Ovary (tissue), 9 donors: Measurements from ENCODE around the gene HNRNPAB. TPM values are rescaled to one million over a fixed set of nuclear protein-coding genes. Genes with fewer than 3 reads are reported as not detected.

Source experiments
- DNase-seq, 5 donors: peaks; one replicate each; pipeline ENCODE4 v3.0.0-alpha.2; 2019 to 2020
- H3K27ac ChIP-seq, 2 donors: fragments of 200-600 bp; one replicate each; pipeline versions ENCODE4 v1.5.1 to v1.8.0; 2019 to 2022
- H3K27me3 ChIP-seq: fragments of 200-600 bp; one replicate; pipeline ENCODE4 v1.8.0; 2022
- H3K36me3 ChIP-seq: fragments of 200-600 bp; sonication (generic); one replicate; pipeline ENCODE4 v1.5.1; 2019
- H3K4me1 ChIP-seq: one replicate; pipeline ENCODE4 v1.8.1; 2013; ENCODE audit warnings: mild to moderate bottlenecking, moderate library complexity; ENCODE audit not compliant: insufficient read depth
- H3K4me3 ChIP-seq: fragments of 200-600 bp; sonication (generic); one replicate; pipeline ENCODE4 v1.5.1; 2017
- H3K9me3 ChIP-seq, 2 donors: fragments of 200-600 bp in 1 of 2; sonication (generic) in 1 of 2; one replicate each; pipeline versions ENCODE4 v1.5.1 to v1.8.1; 2013 to 2019; ENCODE audit warnings: mild to moderate bottlenecking in 1 of 2, moderate library complexity in 1 of 2
- EP300 ChIP-seq: sonication (generic); formaldehyde crosslinking; IDR thresholded peaks from one replicate; pipeline ENCODE4 v1.6.1; 2017; ENCODE audit warnings: antibody characterized with exemption
- POLR2A ChIP-seq: fragments of 450-650 bp; IDR thresholded peaks from one replicate; pipeline ENCODE4 v1.6.1; 2017; ENCODE audit warnings: antibody characterized with exemption, mild to moderate bottlenecking, moderate library complexity
- WGBS, 3 donors: extraction: QIAGEN DNeasy Blood & Tissue Kit in 1 of 3; methylation state at CpG; one replicate each; pipeline versions ENCODE4 v1.1.5 to v1.1.7; 2013 to 2017; 5-methylcytosine and 5-hydroxymethylcytosine counted together
- intact Hi-C, 4 donors: fragments of 100-400 bp; cut with DNase I; formaldehyde crosslinking; loops; one replicate each; pipeline versions ENCODE4 v1.11.0 to v1.15.1; 2022 to 2023
- polyA plus RNA-seq, 2 donors: library from polyadenylated mRNA; stranded (reverse); fragments of 200-250 nt in 1 of 2; fragments of 350-450 nt in 1 of 2; fragmentation: Illumina TruSeq in 1 of 2; extraction: RNeasy Lipid Tissue Mini Kit (QIAGEN cat#74804) in 1 of 2; gene quantifications; one replicate each; pipeline ENCODE4 v1.2.3, GENCODE V29; 2013 to 2014
- total RNA-seq, 7 donors: library from RNA; depleted of rRNA in 2 of 7; stranded (reverse); fragments of >200 nt in 2 of 7; fragmentation: NEBNext Ultra II Directional in 3 of 7; extraction: Animal tissue kit (Norgen Biotek cat#: 25700) in 3 of 7; gene quantifications; one replicate each; pipeline versions ENCODE4 v1.1.0 to v1.2.4, GENCODE V29; 2016 to 2023
- TF ChIP-seq, protein P1 (sequence below), 3 donors: fragments of 450-650 bp in 2 of 3; fragments of 200-600 bp in 1 of 3; IDR thresholded peaks; one replicate each; pipeline versions ENCODE4 v1.5.1 to v1.8.0; 2016 to 2022; ENCODE audit warnings: antibody characterized with exemption in 3 of 3, mild to moderate bottlenecking in 1 of 3
- donor health status: DM: no; HTN: no; CAD: no; lungs with moderate emphysema.
- donor health status: DM: no; HTN: no; CAD: no.
- donor health status: Bipolar disorder and iron deficiency.
- donor health status: DM: yes; HTN: yes; CAD: no.
- donor health status: DM: no; HTN: no; CAD: no.
- donor health status: DM: yes; HTN: yes; CAD: no.

HNRNPAB gene
- total and polyA plus RNA-seq, 9 donors = 42.0 to 132 (median 102) TPM

DNA sequence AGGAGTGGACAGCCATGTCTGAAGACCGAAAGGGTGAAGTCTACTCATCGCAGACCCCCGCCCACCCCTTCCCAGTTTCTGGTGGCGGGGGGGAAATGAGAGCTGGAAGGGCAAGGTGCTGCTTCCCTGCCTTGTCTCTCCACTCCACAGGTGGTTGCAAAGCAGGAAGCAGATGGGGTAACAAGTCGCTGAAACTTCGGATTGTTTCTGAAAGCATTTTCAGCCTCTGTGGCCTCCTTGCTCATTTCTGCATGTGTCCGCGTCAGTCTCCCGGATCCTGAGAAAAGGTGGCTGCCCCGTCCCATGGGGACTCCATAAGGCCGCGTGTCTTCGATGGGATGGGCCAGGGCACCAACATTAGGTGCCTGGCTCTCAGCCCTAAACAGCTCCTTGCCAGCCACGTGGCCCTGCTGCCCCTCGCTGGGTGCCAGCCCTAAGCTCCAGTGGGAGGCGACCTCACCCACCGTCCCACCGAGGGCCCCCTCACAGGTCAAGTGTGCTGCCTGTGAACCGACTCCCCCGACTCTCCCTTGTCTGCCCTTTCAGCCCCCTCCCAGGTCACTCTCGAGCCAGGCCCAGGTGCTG lies 27.3 kb downstream of the HNRNPAB start:
- no peak for DNase-seq
- H3K9me3 ChIP-seq = no peaks in the 10 kb centered on the region
- intact Hi-C loops = no loop called here
- H3K4me1 ChIP-seq = peaks cover 10% of the 10 kb centered on the region
- 17 to 23% (median 22%) methylated on average over 21 of the region's 21 CpGs for WGBS, 3 donors
- H3K27me3 ChIP-seq = no peaks in the 10 kb centered on the region
- peak overlapping the region; percentile 94 to 98 for H3K27ac ChIP-seq
- H3K36me3 ChIP-seq = no peaks in the 10 kb centered on the region
- TF ChIP-seq EP300 (no peak), POLR2A (no peak)
- TF ChIP-seq, protein P1, sequence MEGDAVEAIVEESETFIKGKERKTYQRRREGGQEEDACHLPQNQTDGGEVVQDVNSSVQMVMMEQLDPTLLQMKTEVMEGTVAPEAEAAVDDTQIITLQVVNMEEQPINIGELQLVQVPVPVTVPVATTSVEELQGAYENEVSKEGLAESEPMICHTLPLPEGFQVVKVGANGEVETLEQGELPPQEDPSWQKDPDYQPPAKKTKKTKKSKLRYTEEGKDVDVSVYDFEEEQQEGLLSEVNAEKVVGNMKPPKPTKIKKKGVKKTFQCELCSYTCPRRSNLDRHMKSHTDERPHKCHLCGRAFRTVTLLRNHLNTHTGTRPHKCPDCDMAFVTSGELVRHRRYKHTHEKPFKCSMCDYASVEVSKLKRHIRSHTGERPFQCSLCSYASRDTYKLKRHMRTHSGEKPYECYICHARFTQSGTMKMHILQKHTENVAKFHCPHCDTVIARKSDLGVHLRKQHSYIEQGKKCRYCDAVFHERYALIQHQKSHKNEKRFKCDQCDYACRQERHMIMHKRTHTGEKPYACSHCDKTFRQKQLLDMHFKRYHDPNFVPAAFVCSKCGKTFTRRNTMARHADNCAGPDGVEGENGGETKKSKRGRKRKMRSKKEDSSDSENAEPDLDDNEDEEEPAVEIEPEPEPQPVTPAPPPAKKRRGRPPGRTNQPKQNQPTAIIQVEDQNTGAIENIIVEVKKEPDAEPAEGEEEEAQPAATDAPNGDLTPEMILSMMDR (IDR thresholded peaks at IDR 0.05) = no peak
- peak overlapping the region; percentile 68 for H3K4me3 ChIP-seq

DNA sequence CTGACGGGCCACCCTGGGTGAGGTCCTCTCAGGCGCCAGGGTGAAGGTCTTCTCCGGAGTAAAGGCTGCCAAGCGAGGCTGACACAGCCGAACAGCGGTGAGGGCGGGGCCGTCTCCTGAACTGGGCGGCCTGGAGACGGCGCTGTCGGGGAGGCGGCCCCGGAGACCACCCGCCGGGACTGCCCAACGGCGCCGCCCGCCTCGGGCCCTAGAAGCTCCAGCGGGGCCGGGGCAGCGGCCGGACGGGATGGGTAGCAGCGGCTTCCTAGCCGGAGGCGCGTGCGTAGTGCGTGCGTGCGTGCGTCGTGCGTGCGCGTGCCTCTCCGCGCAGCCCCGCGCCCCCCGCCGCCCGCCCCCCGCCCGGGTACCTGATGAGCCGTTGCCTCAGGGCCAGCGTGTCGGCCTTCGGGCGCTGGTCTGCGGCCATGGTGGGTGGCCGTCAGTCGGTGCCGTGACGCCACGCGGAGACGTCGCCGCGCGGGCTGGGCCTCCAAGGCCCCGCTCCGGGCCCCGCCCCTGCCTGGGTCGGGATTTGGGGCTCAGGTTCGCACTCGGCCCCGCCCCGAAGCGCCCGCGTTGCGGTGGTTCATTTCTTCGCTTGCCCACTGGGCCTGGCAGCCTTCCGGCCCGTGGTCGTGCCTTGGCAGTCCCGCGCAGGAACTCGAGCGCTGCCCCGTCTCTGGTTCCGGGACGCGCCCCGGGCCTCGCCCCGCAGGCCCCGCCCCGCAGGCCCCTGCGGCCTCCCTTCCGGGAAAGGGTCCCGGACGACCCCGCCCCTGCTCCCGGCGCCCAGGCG lies 28.0 kb downstream of the HNRNPAB start, which contains the start of gene PHYKPL:
PHYKPL (minus strand) TSS at position 679 of the 796 bp plus-strand sequence; CDS start at position 427, 252 bp downstream.
- intact Hi-C loops = no loop called here
- peak; percentile 35 for TF ChIP-seq POLR2A
- no peak for TF ChIP-seq EP300
- TF ChIP-seq, protein P1 (IDR thresholded peaks at IDR 0.05) = no peak
- Histone ChIP-seq H3K4me3 (peak within 1 kb of the TSS; percentile 68), H3K27me3 (no peaks in the 10 kb centered on the region), H3K36me3 (no peaks in the 10 kb centered on the region), H3K4me1 (peaks cover 10% of the 10 kb centered on the region), H3K9me3 (no peaks in the 10 kb centered on the region), H3K27ac (peak within 1 kb of the TSS; percentile 94 to 98)
- 0 to 1% (median 1%) methylated on average over 69 to 102 of the region's 102 CpGs for WGBS, 3 donors
- DNase-seq = peak; percentile 69 to 86 (median 78)

DNA sequence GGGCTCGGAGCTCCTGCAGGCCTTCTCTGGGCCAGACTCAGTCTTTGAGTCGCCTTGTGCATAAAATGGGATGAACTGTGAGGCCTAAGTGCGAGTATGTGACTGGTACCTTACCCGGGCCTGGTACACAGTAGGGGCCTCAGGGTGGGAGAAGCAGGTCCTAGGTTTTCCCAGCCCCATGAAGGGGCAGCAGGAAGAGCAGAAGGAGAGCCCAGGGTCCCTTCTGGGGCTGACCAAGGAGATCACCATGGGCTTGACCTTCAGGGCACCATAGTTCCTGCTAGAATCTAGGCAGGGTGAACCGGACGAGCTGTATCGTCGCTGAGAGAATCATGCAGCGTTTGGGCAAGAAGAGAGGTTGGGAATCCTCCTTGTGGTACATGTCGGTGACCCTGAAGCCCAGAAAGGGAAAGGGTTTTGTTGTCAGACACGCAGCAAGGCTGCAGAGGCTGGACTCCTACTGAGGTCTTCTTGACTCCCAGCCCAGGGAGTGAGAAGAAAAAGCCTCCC lies 28.6 kb downstream of the HNRNPAB start:
- peak in 1 of 5 donors; percentile 26 for DNase-seq
- intact Hi-C loops = no loop called here
- Histone ChIP-seq H3K4me1 (peaks cover 10% of the 10 kb centered on the region), H3K27me3 (no peaks in the 10 kb centered on the region), H3K36me3 (no peaks in the 10 kb centered on the region), H3K4me3 (peak overlapping the region; percentile 68), H3K27ac (peak overlapping the region; percentile 94 to 98), H3K9me3 (no peaks in the 10 kb centered on the region)
- no peak for TF ChIP-seq POLR2A
- TF ChIP-seq EP300 = no peak
- TF ChIP-seq, protein P1 (IDR thresholded peaks at IDR 0.05) = no peak
- WGBS, 3 donors = 62 to 64% (median 63%) methylated on average over 11 of the region's 11 CpGs

DNA sequence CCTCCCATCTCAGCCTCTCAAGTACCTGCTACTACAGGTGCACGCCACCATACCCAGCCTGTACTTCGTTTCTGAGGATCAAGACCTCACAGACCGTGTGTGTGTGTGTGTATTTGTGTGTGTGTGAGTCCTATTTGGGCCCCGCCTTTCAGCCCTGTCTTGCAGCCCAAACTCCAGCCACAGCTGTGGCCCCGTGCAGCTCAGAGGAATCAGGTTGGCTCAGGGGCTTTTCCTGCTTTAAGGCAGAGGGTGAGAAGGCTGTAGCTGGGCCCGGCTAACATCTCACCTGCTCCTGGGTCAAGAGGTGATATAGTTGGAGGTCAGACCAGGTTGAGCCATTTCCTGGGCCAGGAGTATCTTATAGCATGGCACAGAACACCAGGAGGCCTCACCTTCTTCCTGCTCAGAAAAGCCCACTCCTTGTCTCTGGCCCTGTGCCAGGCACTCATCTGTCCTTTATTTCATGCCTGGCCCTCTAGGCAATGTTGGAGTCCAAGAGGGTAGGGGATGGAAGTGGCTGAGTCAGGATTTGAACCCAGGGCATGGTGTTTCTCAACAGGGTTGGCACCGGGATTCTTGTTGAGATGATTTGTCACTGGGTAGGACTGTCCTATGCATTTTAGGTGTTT lies 29.9 kb downstream of the HNRNPAB start:
- WGBS, 3 donors = 72 to 90% (median 85%) methylated on average over 7 of the region's 7 CpGs
- intact Hi-C loops = no loop called here
- no peak overlapping the region for H3K4me3 ChIP-seq
- H3K36me3 ChIP-seq = no peaks in the 10 kb centered on the region
- no peak overlapping the region for H3K27ac ChIP-seq
- H3K9me3 ChIP-seq = no peaks in the 10 kb centered on the region
- peaks cover 10% of the 10 kb centered on the region for H3K4me1 ChIP-seq
- TF ChIP-seq POLR2A = no peak
- no peak for DNase-seq
- H3K27me3 ChIP-seq = no peaks in the 10 kb centered on the region
